Measurements from ENCODE around the gene FKBP1A.
"Not testable (repeated sequence)": the region's sequence is repeated elsewhere in the genome, so short reads cannot be mapped to it uniquely, and the experiment has no call there.

Gene FKBP1A

GRCh38 chr20:1345030-1345755, 47.7 kb downstream of the FKBP1A start:
- POLR2A ChIA-PET: no interaction called here

DNA sequence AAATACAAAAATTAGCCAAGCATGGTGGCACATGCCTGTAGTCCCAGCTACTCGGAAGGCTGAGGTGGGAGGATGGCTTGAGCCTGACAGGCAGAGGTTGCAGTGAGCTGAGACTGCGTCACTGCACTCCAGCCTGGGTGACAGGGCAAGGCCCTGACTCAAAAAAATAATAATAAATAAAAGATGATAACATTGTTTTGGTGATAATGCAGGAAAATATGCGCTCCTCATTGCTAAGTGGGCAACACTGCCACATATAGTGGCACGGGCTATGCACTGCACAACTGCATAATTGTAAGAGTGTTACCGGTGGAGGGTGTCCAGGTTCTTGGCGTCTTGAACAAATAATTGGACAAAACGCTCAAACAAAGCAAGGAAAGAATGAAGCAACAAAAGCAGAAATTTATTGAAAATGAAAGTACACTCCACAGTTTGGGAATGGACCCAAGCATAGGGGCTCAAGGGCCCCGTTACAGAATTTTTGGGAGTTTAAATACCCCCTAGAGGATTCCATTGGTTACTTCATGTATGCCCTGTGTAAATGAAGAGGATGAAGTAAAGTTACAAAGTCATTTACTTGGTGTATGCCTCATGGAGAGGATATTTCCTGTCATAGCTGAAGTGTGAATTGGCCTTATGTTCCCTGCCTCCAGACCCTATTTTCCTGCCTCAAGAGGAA, 49.3 kb downstream of the FKBP1A start:
- CTCF ChIA-PET; POLR2A ChIA-PET; DNase-seq (ENCODE audit: extremely low spot score): not testable (repeated sequence)

More at GRCh38 chr20:1345030-1345755, 47.7 kb downstream of the FKBP1A start:
- CTCF ChIA-PET: no interaction called here
- TF ChIP-seq BHLHE40 (IDR thresholded peaks at IDR 0.05; ENCODE audit: borderline replicate concordance) (no peak), TARDBP (IDR thresholded peaks at IDR 0.05) (no peak), L3MBTL2 (conservative IDR thresholded peaks at IDR 0.05) (no peak), SP1 (IDR thresholded peaks at IDR 0.05) (no peak), CTBP1 (IDR thresholded peaks at IDR 0.05; ENCODE audit: borderline replicate concordance) (no peak), ZNF384 (IDR thresholded peaks at IDR 0.05) (no peak), NFRKB (IDR thresholded peaks at IDR 0.05) (no peak), LEF1 (IDR thresholded peaks at IDR 0.05; ENCODE audit: borderline replicate concordance) (no peak), FOXA1 (IDR thresholded peaks at IDR 0.05) (no peak), FOXK2 (IDR thresholded peaks at IDR 0.05) (no peak), HDGF (IDR thresholded peaks at IDR 0.05; ENCODE audit: borderline replicate concordance) (no peak)
- TF ChIP-seq, protein P1, sequence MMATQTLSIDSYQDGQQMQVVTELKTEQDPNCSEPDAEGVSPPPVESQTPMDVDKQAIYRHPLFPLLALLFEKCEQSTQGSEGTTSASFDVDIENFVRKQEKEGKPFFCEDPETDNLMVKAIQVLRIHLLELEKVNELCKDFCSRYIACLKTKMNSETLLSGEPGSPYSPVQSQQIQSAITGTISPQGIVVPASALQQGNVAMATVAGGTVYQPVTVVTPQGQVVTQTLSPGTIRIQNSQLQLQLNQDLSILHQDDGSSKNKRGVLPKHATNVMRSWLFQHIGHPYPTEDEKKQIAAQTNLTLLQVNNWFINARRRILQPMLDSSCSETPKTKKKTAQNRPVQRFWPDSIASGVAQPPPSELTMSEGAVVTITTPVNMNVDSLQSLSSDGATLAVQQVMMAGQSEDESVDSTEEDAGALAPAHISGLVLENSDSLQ (IDR thresholded peaks at IDR 0.05): no peak
- DNase-seq (ENCODE audit: extremely low spot score): no peak

DNA sequence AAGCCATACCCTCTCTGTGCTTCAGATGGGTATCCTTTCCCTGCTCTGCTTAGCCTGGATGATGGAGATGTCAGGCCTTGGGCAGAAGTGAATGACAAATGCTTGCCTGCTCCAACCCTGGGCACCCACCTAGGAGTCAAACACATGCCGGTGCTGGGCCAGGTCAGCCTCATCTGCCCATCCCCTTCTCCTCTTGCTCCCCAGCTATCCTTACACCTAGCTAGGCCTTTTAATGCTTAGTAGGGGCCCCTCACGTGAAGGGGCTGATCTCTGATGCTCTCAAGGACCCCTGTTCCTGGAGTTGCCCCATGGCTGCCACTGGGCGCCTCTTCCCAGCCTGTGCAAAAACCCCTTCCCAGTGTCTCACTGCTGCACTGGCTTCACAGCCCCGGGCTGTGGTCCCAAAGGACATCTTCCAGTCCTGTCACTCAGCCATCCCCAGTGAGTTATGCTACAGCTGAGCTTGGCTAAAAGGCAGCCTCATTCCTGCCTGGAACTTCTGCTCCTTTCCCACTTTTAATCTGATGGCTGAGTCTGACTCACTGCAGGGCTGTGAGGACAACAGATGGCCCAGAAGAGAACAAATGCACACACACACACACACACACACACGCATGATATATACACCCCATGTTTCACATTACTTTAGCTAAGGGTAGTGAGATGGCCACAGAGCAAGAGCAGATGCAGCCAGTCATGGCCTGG, 51.1 kb downstream of the FKBP1A start:
- POLR2A ChIA-PET: no interaction called here
- CTCF ChIA-PET: interaction anchor here (0.7 kb wide), 1 partner anchor 15 kb away, joined by 4 read pairs; no protein-coding TSS in a partner anchor
- no peak for DNase-seq (ENCODE audit: extremely low spot score)
- TF ChIP-seq FOXA1 (IDR thresholded peaks at IDR 0.05) (no peak), NFRKB (IDR thresholded peaks at IDR 0.05) (no peak), BHLHE40 (IDR thresholded peaks at IDR 0.05; ENCODE audit: borderline replicate concordance) (no peak), HDGF (IDR thresholded peaks at IDR 0.05; ENCODE audit: borderline replicate concordance) (no peak), ARNT (IDR thresholded peaks at IDR 0.05) (no peak), SUZ12 (IDR thresholded peaks at IDR 0.05) (no peak)

GRCh38 chr20:1338801-1339200, 54.1 kb downstream of the FKBP1A start:
- TF ChIP-seq HDGF (IDR thresholded peaks at IDR 0.05; ENCODE audit: borderline replicate concordance) (no peak), NFRKB (IDR thresholded peaks at IDR 0.05) (no peak), LEF1 (IDR thresholded peaks at IDR 0.05; ENCODE audit: borderline replicate concordance) (no peak), L3MBTL2 (conservative IDR thresholded peaks at IDR 0.05) (no peak), SUZ12 (IDR thresholded peaks at IDR 0.05) (no peak), ZNF384 (IDR thresholded peaks at IDR 0.05) (no peak), TARDBP (IDR thresholded peaks at IDR 0.05) (no peak), CTBP1 (IDR thresholded peaks at IDR 0.05; ENCODE audit: borderline replicate concordance) (no peak), SP1 (IDR thresholded peaks at IDR 0.05) (no peak), FOXK2 (IDR thresholded peaks at IDR 0.05) (no peak), ELF4 (IDR thresholded peaks at IDR 0.05) (no peak), FOXA1 (IDR thresholded peaks at IDR 0.05) (no peak)
- TF ChIP-seq, protein P1 (IDR thresholded peaks at IDR 0.05): no peak
- DNase-seq (ENCODE audit: extremely low spot score): no peak
- CTCF ChIA-PET: no interaction called here
- POLR2A ChIA-PET: interaction anchor here (1.2 to 1.3 kb wide), 2 partner anchors 11 to 13 kb away, joined by 3 read pairs; no protein-coding TSS in a partner anchor

- TF ChIP-seq CTBP1 (IDR thresholded peaks at IDR 0.05; ENCODE audit: borderline replicate concordance): no peak
- TF ChIP-seq ARNT (IDR thresholded peaks at IDR 0.05): no peak
- no peak for TF ChIP-seq TARDBP (IDR thresholded peaks at IDR 0.05)
- TF ChIP-seq FOXM1 (IDR thresholded peaks at IDR 0.05; ENCODE audit: borderline replicate concordance): no peak
- TF ChIP-seq, protein P1 (IDR thresholded peaks at IDR 0.05): no peak
- no peak for TF ChIP-seq ZNF384 (IDR thresholded peaks at IDR 0.05)
- no peak for TF ChIP-seq FOXA1 (IDR thresholded peaks at IDR 0.05)
- no peak for TF ChIP-seq L3MBTL2 (conservative IDR thresholded peaks at IDR 0.05)
- TF ChIP-seq FOXK2 (IDR thresholded peaks at IDR 0.05): no peak
- TF ChIP-seq SUZ12 (IDR thresholded peaks at IDR 0.05): no peak
- no peak for TF ChIP-seq ELF4 (IDR thresholded peaks at IDR 0.05)
- TF ChIP-seq HDGF (IDR thresholded peaks at IDR 0.05; ENCODE audit: borderline replicate concordance): no peak
- TF ChIP-seq SP1 (IDR thresholded peaks at IDR 0.05): no peak
- no peak for TF ChIP-seq LEF1 (IDR thresholded peaks at IDR 0.05; ENCODE audit: borderline replicate concordance)
- ChIA-PET POLR2A (interaction anchor here (1.2 to 1.3 kb wide), 2 partner anchors 10 to 12 kb away, joined by 3 read pairs; no protein-coding TSS in a partner anchor), CTCF (no interaction called here)
- no peak for DNase-seq (ENCODE audit: extremely low spot score)
Measured at GRCh38 chr20:1338096-1338495, 54.8 kb downstream of the FKBP1A start.

DNA sequence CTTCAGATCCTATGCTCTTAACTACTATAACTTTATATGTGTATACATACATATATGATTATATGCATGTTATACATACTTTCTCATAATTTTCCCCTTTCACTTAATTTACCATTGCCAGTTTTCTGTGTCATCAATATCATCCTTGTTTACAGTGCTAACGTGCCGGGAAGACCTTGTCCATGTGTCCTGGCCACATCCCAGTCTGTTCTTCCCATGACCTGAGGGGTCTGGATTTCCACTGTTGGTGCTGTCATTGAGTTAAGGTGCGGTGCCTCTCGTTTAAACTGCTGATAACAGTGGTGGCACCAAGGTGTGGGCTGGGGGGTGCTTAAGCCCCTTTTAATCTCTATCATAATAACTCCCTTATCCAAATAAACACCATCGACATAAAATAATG, 55.4 kb downstream of the FKBP1A start:
- CTCF ChIA-PET: no interaction called here
- no peak for TF ChIP-seq CTBP1 (IDR thresholded peaks at IDR 0.05; ENCODE audit: borderline replicate concordance)
- TF ChIP-seq L3MBTL2 (conservative IDR thresholded peaks at IDR 0.05): no peak
- TF ChIP-seq FOXK2 (IDR thresholded peaks at IDR 0.05): no peak
- TF ChIP-seq SUZ12 (IDR thresholded peaks at IDR 0.05): no peak
- no peak for TF ChIP-seq ARNT (IDR thresholded peaks at IDR 0.05)
- TF ChIP-seq LEF1 (IDR thresholded peaks at IDR 0.05; ENCODE audit: borderline replicate concordance): no peak
- no peak for TF ChIP-seq NFRKB (IDR thresholded peaks at IDR 0.05)
- no peak for TF ChIP-seq ZNF384 (IDR thresholded peaks at IDR 0.05)

More for the DNA sequence above, 55.4 kb downstream of the FKBP1A start:
- DNase-seq (ENCODE audit: extremely low spot score): no peak
- POLR2A ChIA-PET: no interaction called here
